ENCODE measurements around the gene SPIN1.

SPIN1 gene

DNA sequence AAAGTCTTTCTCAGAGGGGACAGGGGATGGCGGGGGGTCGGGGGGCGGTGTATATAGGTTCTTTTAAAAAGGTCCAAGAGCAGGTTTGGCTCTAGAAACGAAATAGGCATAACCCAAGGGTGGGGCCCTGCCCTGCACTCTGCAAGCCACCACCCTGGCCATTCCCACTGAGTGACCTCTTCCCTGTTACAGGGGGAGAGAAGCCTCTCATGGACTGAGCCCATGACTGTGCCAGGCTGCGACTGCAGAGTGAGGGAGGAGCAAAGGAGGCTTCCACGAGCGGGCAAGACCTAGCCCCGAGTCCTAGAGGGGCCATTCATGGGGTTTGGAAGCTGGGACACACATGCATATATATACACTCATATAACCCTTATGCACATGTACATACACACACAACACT, 136.7 kb downstream of the SPIN1 start:
- TF ChIP-seq, protein P1, sequence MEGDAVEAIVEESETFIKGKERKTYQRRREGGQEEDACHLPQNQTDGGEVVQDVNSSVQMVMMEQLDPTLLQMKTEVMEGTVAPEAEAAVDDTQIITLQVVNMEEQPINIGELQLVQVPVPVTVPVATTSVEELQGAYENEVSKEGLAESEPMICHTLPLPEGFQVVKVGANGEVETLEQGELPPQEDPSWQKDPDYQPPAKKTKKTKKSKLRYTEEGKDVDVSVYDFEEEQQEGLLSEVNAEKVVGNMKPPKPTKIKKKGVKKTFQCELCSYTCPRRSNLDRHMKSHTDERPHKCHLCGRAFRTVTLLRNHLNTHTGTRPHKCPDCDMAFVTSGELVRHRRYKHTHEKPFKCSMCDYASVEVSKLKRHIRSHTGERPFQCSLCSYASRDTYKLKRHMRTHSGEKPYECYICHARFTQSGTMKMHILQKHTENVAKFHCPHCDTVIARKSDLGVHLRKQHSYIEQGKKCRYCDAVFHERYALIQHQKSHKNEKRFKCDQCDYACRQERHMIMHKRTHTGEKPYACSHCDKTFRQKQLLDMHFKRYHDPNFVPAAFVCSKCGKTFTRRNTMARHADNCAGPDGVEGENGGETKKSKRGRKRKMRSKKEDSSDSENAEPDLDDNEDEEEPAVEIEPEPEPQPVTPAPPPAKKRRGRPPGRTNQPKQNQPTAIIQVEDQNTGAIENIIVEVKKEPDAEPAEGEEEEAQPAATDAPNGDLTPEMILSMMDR (IDR thresholded peaks at IDR 0.05; ENCODE audit: insufficient read depth, missing control alignments) = no peak
- FAIRE-seq = no peak
- DNase-seq (ENCODE audit: insufficient read length, low spot score) = no peak

DNA sequence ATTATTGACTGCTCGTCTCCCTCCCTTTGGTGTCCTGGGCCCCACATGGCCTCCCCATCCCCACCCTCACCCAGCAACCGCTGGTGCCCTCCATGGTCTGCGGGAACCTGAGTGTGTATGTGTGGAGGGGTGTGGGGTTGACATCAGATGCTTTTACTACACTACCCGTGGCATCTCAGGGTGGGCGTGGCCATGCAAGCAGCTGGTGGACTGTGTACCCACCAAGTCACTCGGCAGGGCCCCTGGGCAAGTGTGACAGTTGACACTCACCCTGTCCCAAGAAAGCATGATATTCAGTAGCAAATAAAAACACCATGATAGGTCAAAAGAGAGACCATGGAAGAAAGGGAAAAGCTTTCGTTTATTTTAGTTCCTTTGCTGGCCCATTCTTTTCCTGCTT, 139.4 kb downstream of the SPIN1 start:
- TF ChIP-seq, protein P1 (IDR thresholded peaks at IDR 0.05; ENCODE audit: insufficient read depth, missing control alignments) = no peak
- DNase-seq (ENCODE audit: insufficient read length, low spot score) (no peak), FAIRE-seq (no peak)

Measured in D721Med (cell line).